GM18951 (cell line): ENCODE measurements around the gene KDM5B.
"Not testable (repeated sequence)": the region's sequence is repeated elsewhere in the genome, so short reads cannot be mapped to it uniquely, and the experiment has no call there.

Experiments used
- POLR2A ChIP-seq: IDR thresholded peaks from 4 replicates; pipeline ENCODE4 v1.6.1; 2011; ENCODE audit warnings: mild to moderate bottlenecking; ENCODE audit not compliant: insufficient read length, insufficient read depth; ENCODE audit errors: extremely low read depth
- in situ Hi-C: fragments of 300-500 bp; cut with MboI; formaldehyde crosslinking; loops from one replicate; pipeline ENCODE4 v1.12.0; 2022; ENCODE audit warnings: low sequenced_read_pairs, mixed read lengths, inconsistent platforms; ENCODE audit not compliant: unreplicated experiment

Gene KDM5B

DNA sequence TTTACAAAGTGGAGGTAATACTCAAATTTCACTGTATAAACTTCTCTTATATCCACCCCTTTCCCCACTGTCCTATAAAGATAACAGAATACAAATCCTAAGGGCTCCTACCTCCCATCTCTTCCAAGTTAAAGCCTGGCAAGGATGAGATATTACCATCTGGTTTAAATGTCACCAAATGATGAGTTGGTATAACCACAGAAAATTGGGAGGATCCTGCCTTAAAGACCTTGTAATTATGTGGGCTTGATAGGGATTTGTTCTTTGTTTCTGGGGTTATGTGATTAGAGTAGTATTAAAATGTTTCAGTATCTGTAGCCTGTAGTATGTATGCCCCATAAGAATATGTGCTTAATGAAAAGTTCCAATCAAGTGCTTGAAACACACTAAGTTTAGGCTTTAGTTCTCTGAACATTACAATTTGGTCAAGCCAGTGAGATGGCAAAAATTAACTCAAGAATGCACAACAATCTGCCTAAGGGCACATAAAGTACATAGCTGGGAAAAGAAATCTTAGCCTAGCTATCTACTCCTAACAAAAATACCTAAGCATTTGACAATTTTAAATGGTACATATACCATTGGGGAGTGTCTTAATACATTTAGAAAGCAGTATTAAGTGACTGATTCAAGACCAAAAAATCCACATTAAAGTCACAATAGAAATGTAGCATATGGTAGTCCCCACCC lies 14.0 kb downstream of the KDM5B start:
- in situ Hi-C loops = no loop called here

DNA sequence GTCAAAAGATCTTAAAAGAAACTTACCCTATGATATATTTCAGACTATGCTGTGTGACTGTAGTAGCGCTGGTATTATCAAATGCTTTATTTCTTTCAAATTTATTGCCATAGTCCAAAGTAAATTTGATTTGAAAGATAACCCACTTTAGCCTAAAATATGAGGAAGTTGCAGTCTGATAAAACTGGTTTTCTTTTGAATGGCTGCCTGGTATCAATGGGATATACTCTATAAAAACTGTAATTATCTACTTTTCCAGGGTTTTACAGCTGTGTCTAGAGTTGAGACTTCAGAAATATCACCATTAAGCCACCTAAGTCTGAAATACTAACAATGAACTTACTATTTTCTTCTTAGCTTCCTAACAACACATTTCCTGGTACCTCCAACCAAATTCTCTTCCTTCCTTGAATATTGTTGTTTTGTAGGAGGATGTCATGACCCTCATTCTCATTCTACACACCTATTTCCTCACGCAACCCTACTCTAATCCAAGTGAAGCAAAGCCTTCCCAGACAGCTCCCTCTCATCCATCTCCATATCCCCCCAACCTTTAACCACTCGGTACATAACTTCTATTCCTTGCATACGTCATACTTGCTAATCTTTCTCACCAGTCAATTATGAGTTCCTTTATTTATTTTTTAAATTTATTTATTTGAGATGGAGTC lies 17.0 kb downstream of the KDM5B start:
- in situ Hi-C loops = no loop called here
- TF ChIP-seq POLR2A = no peak

More for the DNA sequence above, 14.0 kb downstream of the KDM5B start:
- TF ChIP-seq POLR2A = no peak

DNA sequence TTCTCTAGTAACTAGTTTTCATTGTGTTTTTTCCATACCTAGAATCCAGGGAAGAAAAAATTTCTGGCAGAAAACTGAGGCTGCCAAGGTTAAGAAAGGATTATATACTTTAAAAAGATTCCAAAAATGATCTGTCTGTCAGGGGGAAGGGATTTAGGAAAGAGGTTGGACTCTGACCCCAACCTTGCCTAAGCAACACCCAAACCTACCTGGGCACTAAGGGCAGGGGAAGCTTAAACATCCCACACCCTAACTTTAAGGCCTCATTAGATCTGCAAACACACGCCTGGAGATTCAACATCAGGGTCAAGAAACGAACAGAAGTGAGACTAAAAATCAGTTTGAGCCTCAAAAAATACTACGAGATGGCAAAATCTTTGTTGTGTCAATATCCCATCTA lies 19.4 kb downstream of the KDM5B start:
- TF ChIP-seq POLR2A = no peak
- in situ Hi-C loops = no loop called here

DNA sequence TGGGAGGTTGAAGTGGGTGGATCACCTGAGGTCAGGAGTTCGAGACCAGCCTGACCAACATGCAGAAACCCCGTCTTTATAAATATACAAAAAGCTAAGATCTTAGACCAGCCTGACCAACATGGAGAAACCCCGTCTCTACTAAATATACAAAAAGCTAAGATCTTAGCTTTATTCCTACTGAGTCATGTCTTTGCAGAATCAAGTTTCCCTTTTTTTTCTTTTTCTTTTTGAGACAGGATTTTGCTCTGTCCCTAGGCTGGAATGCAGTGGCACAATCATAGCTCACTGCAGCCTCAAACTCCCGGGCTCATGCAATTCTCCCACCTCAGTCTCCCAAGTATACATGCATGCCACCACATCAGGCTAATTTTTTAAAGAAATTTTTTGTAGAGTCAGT lies 21.4 kb downstream of the KDM5B start:
- TF ChIP-seq POLR2A = no peak
- in situ Hi-C loops = no loop called here

DNA sequence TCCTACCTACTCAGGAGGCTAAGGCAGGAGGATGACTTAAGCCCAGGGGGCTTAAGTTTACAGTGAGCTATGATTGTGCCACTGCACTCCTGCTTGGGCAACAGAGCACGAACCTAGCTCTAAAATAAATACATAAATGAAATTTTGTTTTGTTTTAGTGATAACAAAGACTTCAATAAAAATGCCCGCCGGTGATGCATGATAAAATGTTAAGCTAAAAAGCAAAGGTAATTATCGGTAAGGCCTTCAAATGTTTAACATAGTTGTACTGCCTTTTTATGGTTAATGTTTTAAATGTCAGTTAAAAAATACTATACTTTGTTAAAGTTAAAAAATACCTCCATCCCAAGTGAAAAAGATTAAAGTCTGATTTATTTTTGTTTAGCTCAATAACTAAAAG lies 27.0 kb downstream of the KDM5B start:
- TF ChIP-seq POLR2A = no peak
- in situ Hi-C loops = no loop called here

DNA sequence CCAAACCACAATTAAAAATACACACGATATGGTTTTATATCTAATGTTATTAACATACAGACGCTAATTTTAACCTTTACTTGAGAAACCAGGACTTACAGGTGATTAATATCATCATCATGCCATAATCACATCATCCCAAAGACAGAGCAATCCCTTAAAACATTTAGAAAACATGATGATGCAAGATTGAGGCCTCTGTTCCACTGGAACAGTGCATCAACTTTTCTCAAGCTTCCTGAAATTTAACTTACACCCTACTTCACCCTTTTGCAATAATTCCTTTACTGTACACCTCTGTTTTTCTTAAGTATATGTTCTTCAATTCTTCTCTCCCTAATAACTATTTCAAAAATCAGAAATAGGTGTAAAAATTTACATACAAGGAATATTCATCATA lies 38.1 kb downstream of the KDM5B start:
- TF ChIP-seq POLR2A = no peak
- in situ Hi-C loops = no loop called here

DNA sequence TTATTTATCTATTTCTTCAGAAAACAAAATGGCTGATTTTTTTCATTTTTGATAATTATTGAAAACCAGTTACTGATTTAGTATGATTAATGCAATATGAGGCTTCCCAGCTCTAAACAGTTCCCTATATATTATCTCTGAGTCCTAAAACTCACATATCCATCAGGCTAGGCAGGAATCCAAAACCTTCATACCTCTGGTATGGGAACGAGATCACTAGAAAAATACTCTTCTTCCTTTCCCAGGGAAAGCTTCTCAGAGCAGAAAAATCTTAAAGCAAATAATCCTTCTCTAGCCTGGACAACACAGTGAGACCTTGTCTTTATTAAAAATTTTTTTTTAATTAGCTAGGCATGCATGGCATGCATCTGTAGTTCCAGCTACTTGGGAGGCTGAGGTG lies 42.5 kb downstream of the KDM5B start:
- no peak for TF ChIP-seq POLR2A
- in situ Hi-C loops = no loop called here

DNA sequence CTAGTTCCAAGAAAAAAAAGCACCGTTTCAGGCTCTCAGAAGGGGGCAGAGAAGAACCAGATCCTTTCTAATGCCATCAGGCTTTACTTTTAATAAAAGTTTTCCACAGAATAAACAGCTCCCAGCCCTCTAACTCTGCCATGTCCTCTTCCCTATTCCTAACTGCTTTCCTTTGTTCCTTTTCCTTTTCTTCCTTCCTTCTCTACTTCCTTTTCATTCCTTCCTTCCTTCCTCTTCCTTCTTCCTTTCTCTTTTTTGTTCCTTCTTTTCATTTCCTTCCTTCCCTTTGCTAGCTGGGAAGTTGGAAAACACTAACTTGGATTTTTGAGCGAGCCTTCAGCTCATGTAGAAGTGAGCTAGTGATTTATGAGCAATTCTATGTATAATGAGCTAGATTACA lies 46.2 kb downstream of the KDM5B start:
- in situ Hi-C loops = no loop called here

DNA sequence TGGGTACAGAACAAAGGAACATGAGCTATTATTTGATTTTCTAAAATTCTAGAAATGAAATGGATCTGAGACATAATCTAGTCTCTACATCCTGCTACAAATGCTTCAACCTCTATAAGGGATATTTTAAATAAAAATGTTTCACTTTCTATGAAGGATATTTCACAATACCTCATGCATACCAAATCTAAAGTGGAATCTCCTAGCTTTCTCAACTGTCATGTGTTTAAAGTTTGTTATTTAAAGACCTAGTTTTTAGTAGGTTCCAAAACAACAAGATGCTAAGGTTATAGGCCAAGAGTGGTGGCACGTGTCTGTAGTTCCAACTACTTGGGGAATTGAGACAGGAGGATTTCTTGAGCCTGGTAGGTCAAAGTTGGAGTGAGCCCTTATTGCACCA lies 47.6 kb downstream of the KDM5B start:
- TF ChIP-seq POLR2A = no peak
- in situ Hi-C loops = no loop called here

More for the DNA sequence above, 46.2 kb downstream of the KDM5B start:
- TF ChIP-seq POLR2A = no peak

DNA sequence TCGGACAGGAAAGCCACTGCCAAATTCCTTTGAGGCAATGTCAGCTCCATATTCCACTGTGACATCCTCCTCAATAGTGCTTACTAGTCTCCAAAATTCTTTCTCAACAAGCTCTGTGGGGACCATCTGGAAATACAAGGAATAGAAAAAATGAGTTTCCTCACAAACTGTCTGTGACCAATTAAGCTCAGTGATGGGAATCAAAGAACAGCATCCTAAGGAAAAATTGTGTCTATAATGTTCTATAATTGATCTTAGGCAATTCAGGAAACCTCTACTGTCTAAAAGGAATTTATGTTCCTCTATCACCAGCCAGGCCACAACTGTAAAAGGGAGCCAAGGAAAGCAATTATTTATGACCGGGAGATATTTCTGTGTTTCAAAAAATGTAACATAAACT lies 51.8 kb downstream of the KDM5B start:
- in situ Hi-C loops = no loop called here
- TF ChIP-seq POLR2A = no peak

DNA sequence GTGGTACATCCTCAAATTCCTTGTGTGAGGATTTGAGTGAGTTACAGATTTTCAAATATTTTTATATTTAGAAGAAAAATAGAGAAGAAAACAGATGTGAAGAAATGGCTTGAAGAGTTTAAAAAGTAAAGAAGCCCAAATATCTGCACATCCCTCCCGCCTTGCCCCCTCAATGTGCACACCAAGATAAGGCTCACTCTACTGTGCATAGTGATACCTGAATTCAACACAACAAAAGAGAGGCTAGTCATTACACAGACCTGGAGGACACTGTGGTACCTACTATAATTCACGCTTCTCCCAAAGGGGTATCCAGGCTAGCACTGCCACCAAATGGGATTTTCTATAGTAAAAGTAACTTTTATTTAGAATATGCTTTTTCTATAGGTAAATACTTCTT lies 53.9 kb downstream of the KDM5B start:
- TF ChIP-seq POLR2A = no peak
- in situ Hi-C loops = no loop called here

DNA sequence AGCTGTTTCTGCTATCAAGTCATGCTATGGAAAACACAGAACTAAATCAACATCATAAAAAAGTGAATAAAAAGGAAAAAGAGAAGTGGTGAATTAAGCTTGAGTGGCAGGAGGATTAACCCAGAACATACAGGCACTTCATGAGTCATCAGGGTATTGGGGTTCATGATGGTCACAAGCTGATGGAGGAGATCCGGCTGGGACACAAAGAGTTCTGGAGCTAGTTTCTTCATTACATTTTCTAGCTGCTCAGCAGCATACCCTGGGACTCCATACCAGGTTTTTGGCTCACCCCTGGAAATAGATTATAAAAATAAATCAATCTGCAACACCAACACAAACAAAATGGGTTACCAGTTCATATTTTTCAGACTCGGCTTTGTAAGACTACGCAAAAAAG lies 55.4 kb downstream of the KDM5B start:
- in situ Hi-C loops = no loop called here
- TF ChIP-seq POLR2A = no peak

DNA sequence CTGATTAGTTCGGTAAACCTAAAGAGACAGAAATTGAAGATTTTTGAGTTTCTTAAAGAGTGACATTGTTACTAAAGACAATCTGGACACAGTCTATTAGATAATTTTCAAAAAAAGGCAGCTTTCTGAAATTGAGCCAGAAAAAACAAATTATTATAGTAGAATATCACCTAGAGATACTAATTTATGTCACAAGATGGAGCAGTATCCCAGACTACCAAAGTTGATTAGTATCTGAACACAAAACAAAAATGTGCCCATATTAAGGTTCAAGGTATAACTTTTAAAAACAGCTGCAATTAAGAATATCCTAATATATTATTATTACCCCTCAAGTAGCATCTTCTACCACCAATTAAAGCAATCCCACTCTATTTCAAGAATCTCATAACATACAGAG lies 57.5 kb downstream of the KDM5B start:
- no peak for TF ChIP-seq POLR2A
- in situ Hi-C loops = no loop called here

DNA sequence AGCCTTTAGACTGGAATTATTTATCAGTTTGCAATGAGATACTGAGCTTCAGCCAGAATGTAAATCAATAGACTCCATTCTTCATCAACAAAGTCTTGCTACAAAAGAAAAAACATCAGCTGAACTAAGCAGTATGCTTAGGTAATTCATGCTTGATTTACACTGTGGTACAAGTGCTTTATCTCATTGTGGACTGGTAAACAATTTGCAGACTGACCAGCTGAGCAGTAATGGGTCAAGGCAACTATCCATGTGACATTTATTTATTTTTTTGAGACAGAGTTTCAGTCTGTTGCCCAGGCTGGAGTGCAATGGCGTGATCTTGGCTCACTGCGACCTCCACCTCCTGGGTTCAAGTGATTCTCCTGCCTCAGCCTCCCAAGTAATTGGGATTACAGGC lies 58.2 kb downstream of the KDM5B start:
- TF ChIP-seq POLR2A = no peak
- in situ Hi-C loops = no loop called here

DNA sequence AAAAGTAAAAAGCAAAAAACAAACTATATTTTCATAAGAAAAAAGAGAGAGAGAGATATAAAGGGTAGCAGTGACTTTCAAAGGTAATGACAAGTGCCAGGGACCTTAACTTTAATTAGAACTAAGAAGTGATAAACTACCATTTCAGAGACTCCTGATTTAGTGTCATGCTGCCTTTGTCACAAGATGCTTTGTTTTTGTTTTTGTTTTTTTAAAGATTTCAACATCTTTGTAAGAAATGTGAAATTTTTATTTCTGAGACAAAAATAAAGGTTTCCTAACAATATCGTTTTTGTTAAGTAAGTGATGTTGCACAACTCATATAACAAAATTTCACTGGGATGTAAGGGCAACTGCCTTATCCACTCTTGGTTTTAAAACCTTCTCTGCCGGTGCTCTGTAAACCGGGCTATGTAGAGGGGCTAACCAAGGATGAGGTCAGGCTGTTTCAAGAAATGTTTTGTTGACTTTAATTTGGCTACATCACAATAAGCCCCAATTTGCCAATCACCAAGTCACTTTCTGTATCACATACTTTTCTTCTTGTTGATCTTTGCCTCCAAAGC lies 62.8 kb downstream of the KDM5B start:
- in situ Hi-C loops = no loop called here
- TF ChIP-seq POLR2A = no peak

DNA sequence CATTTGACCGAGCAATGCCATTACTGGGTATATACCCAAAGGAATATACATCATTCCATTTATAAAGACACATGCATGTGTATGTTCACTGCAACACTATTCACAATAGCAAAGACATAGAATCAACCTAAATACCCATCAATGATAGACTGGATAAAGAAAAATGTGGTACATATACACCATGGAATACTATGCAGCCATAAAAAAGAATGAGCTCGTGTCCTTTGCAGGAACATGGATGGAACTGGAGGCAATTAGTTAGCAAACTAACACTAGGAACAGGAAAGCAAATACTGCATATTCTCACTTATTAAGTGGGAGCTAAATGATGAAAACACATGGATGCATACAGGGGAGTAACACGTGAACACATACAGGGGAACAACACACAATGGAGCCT lies 63.5 kb downstream of the KDM5B start:
- in situ Hi-C loops = not testable (repeated sequence)
